ENCODE results near the gene PRRT2. TPM values are rescaled to one million over a fixed set of nuclear protein-coding genes. Genes with fewer than 3 reads are reported as not detected.
A peak's percentile ranks its signal among the peaks of the same experiment; 100 is the strongest.

The PRRT2 gene
- total and polyA plus RNA-seq, 4 donors, result 24.4 to 244 (median 126) TPM

DNA sequence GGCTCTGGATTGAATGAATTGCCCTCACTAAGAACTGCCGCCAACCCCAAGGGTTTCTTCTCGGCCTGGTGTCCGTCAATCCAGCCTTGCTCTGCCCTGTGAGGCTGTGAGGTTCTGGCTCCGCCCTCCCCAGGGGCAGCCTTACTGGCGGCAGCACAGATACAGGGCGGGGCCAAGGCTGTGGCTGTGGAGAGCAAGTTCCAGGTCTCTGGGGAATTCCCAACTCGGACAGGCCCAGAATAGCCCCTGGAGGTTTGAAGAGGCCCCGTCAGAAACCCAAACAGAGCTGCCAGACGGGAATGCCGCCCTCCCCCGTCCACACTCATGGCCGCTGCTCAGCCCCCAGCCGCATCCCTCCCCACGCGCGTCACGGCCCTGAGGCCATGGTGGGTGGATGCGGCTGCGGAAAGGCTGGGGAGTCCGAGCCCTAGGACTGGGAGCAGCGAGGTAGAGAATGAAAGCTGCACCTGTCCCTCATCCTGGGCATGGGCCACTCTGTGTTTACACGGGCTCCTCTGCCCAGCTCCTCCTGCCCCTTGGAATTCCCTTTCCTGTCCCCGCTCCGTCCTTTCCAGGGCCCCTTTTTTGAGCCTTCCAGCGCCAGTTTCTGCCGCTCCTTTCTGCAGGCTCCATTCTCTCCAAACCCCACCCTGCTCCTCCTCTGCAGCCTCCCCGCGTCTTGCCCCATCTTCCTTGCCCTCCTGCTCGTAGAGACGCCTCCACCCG lies 660 bp upstream of the PRRT2 start:
- Histone ChIP-seq H3K9me3 (ENCODE audit: control insufficient read depth, insufficient read depth, low read length) (no peaks in the 10 kb centered on the region), H3K4me3 (ENCODE audit: low read depth, low read length) (peak overlapping the region; percentile 88), H3K36me3 (ENCODE audit: control insufficient read depth, insufficient read depth, low read length) (peaks cover 64% of the 10 kb centered on the region), H3K4me1 (ENCODE audit: control insufficient read depth, insufficient read depth, low read length) (peaks cover 92% of the 10 kb centered on the region), H3K27me3 (ENCODE audit: control insufficient read depth, insufficient read depth, low read length) (no peaks in the 10 kb centered on the region), H3K27ac (ENCODE audit: low read depth, low read length) (peak overlapping the region; percentile 99)
- DNase-seq (ENCODE audit: low read depth in 4 of 6, low spot score in 6 of 6), result peak in 4 of 6 donors; percentile 79 to 96 (median 86)
- under 1% methylated on average over 23 of the region's 31 CpGs for WGBS (ENCODE audit: insufficient coverage)

DNA sequence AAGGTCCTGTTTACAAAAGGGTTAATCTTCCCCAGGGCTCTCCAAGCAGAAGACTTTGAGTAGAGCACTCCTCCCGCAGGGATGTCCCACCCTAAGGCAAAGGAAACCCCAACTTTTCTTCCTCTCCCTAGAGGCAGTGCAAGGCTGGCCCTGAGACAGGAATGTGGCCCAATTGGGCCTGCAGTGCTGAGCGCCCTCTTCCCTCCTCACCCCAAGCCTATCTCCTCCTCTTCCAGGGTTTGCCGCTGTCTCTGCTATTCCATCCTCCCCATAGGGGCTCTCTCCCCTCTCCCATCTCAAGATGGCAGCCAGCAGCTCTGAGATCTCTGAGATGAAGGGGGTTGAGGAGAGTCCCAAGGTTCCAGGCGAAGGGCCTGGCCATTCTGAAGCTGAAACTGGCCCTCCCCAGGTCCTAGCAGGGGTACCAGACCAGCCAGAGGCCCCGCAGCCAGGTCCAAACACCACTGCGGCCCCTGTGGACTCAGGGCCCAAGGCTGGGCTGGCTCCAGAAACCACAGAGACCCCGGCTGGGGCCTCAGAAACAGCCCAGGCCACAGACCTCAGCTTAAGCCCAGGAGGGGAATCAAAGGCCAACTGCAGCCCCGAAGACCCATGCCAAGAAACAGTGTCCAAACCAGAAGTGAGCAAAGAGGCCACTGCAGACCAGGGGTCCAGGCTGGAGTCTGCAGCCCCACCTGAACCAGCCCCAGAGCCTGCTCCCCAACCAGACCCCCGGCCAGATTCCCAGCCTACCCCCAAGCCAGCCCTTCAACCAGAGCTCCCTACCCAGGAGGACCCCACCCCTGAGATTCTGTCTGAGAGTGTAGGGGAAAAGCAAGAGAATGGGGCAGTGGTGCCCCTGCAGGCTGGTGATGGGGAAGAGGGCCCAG lies 1.0 kb downstream of the PRRT2 start:
- Histone ChIP-seq H3K27me3 (ENCODE audit: control insufficient read depth, insufficient read depth, low read length) (no peaks in the 10 kb centered on the region), H3K9me3 (ENCODE audit: control insufficient read depth, insufficient read depth, low read length) (no peaks in the 10 kb centered on the region), H3K27ac (ENCODE audit: low read depth, low read length) (peak overlapping the region; percentile 99), H3K36me3 (ENCODE audit: control insufficient read depth, insufficient read depth, low read length) (peaks cover 68% of the 10 kb centered on the region), H3K4me1 (ENCODE audit: control insufficient read depth, insufficient read depth, low read length) (peaks cover 95% of the 10 kb centered on the region), H3K4me3 (ENCODE audit: low read depth, low read length) (peak overlapping the region; percentile 88)
- DNase-seq (ENCODE audit: low read depth in 4 of 6, low spot score in 6 of 6), result peak in 2 of 6 donors; percentile 48 to 66
- WGBS (ENCODE audit: insufficient coverage), result 32% methylated on average over 7 of the region's 9 CpGs

DNA sequence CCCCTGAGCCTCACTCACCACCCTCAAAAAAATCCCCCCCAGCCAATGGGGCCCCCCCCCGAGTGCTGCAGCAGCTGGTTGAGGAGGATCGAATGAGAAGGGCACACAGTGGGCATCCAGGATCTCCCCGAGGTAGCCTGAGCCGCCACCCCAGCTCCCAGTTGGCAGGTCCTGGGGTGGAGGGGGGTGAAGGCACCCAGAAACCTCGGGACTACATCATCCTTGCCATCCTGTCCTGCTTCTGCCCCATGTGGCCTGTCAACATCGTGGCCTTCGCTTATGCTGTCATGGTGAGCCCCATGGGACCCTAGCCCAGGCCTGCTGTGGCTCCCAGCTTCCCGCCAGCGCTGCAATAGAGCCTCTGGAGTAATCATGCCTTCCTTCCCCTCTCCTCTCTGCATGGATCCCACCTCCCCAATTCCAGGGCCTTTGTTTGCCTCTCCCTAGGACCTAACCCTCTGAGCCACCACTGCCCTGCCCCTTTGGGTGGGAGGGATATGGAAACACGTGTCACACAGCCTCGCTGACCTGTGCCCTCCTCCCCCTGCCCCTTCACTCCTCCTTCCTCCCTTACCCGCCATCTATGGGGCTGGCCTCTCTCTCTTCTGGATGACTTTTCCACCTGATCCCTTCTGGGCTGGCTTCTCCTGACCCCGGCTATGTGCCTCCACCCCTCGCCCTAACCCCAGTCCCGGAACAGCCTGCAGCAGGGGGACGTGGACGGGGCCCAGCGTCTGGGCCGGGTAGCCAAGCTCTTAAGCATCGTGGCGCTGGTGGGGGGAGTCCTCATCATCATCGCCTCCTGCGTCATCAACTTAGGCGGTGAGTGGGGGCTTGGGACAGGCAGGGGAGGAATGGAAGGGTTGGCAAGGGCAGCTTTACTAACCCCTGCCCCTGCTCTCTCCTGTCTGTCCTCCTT lies 1.9 kb downstream of the PRRT2 start:
- no peaks in the 10 kb centered on the region for H3K27me3 ChIP-seq (ENCODE audit: control insufficient read depth, insufficient read depth, low read length)
- 36% methylated on average over 18 of the region's 24 CpGs for WGBS (ENCODE audit: insufficient coverage)
- peak overlapping the region; percentile 88 for H3K4me3 ChIP-seq (ENCODE audit: low read depth, low read length)
- peak overlapping the region; percentile 99 for H3K27ac ChIP-seq (ENCODE audit: low read depth, low read length)
- H3K36me3 ChIP-seq (ENCODE audit: control insufficient read depth, insufficient read depth, low read length), result peaks cover 68% of the 10 kb centered on the region
- no peaks in the 10 kb centered on the region for H3K9me3 ChIP-seq (ENCODE audit: control insufficient read depth, insufficient read depth, low read length)
- peaks cover 87% of the 10 kb centered on the region for H3K4me1 ChIP-seq (ENCODE audit: control insufficient read depth, insufficient read depth, low read length)
- peak in 1 of 6 donors; percentile 28 for DNase-seq (ENCODE audit: low read depth in 4 of 6, low spot score in 6 of 6)

DNA sequence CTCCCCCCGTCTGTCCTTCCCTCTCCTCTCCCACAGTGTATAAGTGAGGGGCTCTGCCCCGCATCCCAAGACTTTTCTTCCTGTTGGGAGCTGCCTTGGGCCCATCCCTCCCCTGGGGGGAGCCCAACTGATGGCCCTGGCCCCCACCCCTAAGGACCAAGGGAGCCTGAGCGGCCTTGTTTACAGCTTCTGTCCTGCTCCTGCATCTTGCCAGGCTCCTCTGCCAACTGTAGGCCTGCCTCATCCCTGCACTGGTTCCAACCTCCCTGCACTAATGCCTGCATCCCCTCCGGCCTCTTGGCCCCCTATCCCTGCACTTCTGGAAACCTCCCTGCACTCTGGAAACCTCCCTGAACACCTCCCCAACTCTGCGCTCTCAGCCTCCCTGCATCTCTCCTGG lies 2.6 kb downstream of the PRRT2 start:
- Histone ChIP-seq H3K4me3 (ENCODE audit: low read depth, low read length) (peak overlapping the region; percentile 81), H3K36me3 (ENCODE audit: control insufficient read depth, insufficient read depth, low read length) (peaks cover 68% of the 10 kb centered on the region), H3K4me1 (ENCODE audit: control insufficient read depth, insufficient read depth, low read length) (peaks cover 85% of the 10 kb centered on the region), H3K9me3 (ENCODE audit: control insufficient read depth, insufficient read depth, low read length) (no peaks in the 10 kb centered on the region), H3K27me3 (ENCODE audit: control insufficient read depth, insufficient read depth, low read length) (no peaks in the 10 kb centered on the region), H3K27ac (ENCODE audit: low read depth, low read length) (peak overlapping the region; percentile 99)
- DNase-seq (ENCODE audit: low read depth in 4 of 6, low spot score in 6 of 6), result peak in 1 of 6 donors; percentile 26
- WGBS (ENCODE audit: insufficient coverage), result 50% methylated on average over 5 of the region's 5 CpGs

DNA sequence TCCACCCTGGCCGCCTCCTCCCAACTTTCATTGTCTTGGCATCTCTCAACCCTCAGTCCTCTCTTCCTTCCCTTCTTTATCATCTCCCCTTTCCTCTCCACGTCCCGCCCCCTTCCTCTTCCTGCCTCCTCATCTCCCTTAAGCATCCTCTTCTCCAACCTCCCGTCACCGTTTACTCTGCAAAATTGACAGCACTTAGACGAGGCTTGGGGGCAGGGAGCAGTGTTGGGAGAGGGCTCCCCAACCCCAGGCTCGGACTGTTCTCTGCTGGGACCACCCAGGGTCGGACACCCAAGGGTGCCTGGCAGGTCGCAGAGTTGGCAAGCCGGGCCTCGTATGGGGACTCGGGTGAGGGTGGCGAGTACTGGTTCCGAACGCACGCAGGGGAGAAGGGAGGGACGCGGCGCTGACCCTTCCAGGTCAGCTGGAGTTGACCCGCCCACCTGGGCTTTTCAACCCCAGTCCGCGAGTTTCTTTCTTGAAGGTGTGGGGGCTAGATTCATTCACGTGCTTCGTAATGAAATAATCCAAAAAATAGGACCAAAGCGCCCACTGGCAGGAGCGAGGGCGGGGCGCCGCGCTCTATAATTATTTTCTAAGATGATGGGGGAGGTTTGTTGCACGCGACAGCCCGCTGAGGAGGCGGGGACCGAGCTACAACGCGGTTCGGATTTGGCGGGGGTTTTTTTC lies 3.2 kb downstream of the PRRT2 start:
- no peaks in the 10 kb centered on the region for H3K9me3 ChIP-seq (ENCODE audit: control insufficient read depth, insufficient read depth, low read length)
- peak in 1 of 6 donors; percentile 47 for DNase-seq (ENCODE audit: low read depth in 4 of 6, low spot score in 6 of 6)
- peaks cover 83% of the 10 kb centered on the region for H3K4me1 ChIP-seq (ENCODE audit: control insufficient read depth, insufficient read depth, low read length)
- peak overlapping the region; percentile 99 for H3K27ac ChIP-seq (ENCODE audit: low read depth, low read length)
- H3K4me3 ChIP-seq (ENCODE audit: low read depth, low read length), result peak overlapping the region; percentile 81
- peaks cover 67% of the 10 kb centered on the region for H3K36me3 ChIP-seq (ENCODE audit: control insufficient read depth, insufficient read depth, low read length)
- 9% methylated on average over 22 of the region's 39 CpGs for WGBS (ENCODE audit: insufficient coverage)
- H3K27me3 ChIP-seq (ENCODE audit: control insufficient read depth, insufficient read depth, low read length), result no peaks in the 10 kb centered on the region

DNA sequence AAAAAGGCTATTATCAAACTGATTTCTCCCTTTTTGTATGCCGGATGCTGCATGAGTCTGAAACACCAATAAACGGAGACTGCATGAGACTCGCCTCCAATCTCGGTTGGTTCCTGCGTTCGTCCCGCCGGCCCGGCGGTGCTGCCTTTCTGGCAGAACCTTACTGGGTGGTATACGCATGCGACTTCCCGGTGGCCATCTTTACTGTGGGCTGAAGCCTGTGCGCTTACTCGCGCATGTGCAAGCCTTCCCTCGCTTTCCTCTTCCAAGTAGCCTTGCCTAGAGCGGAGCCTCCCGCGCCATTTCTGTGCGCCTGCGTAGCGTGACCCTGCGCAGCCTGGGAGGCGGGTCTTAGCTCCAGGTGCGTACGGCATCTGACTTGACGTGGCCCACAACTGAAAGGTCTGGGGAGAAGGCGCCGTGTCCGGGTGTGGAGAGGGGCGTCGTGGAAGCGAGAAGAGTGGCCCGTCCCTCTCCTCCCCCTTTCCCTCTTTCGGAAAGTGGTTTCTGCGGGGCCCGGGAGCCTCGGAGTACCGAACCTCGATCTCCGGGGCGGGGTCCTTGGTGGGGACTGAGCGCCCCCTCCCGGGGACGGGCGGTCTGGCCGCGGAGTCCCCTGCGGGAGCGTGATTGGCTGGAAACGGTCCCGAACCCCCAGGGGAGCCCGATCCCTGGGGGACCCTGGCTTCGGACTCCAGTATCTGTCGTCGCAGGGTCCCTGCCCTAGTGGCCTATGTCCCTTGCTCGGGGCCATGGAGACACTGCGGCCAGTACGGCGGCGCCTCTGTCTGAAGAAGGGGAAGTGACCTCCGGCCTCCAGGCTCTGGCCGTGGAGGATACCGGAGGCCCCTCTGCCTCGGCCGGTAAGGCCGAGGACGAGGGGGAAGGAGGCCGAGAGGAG lies 4.0 kb downstream of the PRRT2 start, which contains the start of gene PAGR1:
Gene PAGR1, plus strand, starts transcription at position 360 of the 901 bp plus-strand sequence. Its CDS starts 374 bp downstream, at position 734.
- peak; percentile 98 to 100 (median 98) for DNase-seq (ENCODE audit: low read depth in 4 of 6, low spot score in 6 of 6)
- WGBS (ENCODE audit: insufficient coverage), result under 1% methylated on average over 61 of the region's 70 CpGs
- Histone ChIP-seq H3K4me1 (ENCODE audit: control insufficient read depth, insufficient read depth, low read length) (peaks cover 83% of the 10 kb centered on the region), H3K4me3 (ENCODE audit: low read depth, low read length) (peak within 1 kb of the TSS; percentile 81), H3K36me3 (ENCODE audit: control insufficient read depth, insufficient read depth, low read length) (peaks cover 66% of the 10 kb centered on the region), H3K27ac (ENCODE audit: low read depth, low read length) (peak within 1 kb of the TSS; percentile 99), H3K9me3 (ENCODE audit: control insufficient read depth, insufficient read depth, low read length) (no peaks in the 10 kb centered on the region), H3K27me3 (ENCODE audit: control insufficient read depth, insufficient read depth, low read length) (no peaks in the 10 kb centered on the region)

DNA sequence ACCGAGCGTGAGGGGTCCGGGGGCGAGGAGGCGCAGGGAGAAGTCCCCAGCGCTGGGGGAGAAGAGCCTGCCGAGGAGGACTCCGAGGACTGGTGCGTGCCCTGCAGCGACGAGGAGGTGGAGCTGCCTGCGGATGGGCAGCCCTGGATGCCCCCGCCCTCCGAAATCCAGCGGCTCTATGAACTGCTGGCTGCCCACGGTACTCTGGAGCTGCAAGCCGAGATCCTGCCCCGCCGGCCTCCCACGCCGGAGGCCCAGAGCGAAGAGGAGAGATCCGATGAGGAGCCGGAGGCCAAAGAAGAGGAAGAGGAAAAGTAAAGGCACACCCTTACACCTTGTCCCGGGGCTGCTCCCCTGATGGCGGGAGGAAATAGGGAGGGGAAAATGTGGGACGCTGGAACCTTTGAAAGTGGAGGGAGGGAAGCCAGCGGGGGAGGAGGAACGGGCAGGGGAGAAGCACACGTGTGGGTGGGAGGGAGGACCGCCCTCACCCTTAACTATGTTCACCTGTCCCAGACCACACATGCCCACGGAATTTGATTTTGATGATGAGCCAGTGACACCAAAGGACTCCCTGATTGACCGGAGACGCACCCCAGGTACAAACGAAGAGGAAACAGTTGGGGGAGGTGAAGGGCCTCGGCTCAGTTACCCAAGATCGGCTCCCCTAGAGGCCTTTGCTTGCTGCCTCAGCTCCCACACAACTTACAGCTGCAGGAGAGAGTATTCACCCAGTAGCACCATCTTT lies 4.9 kb downstream of the PRRT2 start:
- no peaks in the 10 kb centered on the region for H3K9me3 ChIP-seq (ENCODE audit: control insufficient read depth, insufficient read depth, low read length)
- H3K4me3 ChIP-seq (ENCODE audit: low read depth, low read length), result peak overlapping the region; percentile 81
- H3K36me3 ChIP-seq (ENCODE audit: control insufficient read depth, insufficient read depth, low read length), result peaks cover 65% of the 10 kb centered on the region
- peaks cover 83% of the 10 kb centered on the region for H3K4me1 ChIP-seq (ENCODE audit: control insufficient read depth, insufficient read depth, low read length)
- H3K27ac ChIP-seq (ENCODE audit: low read depth, low read length), result peak overlapping the region; percentile 99
- under 1% methylated on average over 25 of the region's 37 CpGs for WGBS (ENCODE audit: insufficient coverage)
- DNase-seq (ENCODE audit: low read depth in 4 of 6, low spot score in 6 of 6), result peak in 1 of 6 donors; percentile 58
- H3K27me3 ChIP-seq (ENCODE audit: control insufficient read depth, insufficient read depth, low read length), result no peaks in the 10 kb centered on the region

All from spinal cord (tissue), 10 donors.